ENCODE data around the gene C8B. TPM values are rescaled to one million over a fixed set of nuclear protein-coding genes. Genes with fewer than 3 reads are reported as not detected.

Gene C8B
- total and polyA plus RNA-seq, 9 of the 15 experiments (the other 6 are each of a cell fraction or from before 2014, with no cell fraction given) = not detected

- in situ Hi-C loops (cut with MboI) = no loop called here
- no peaks in the 10 kb centered on the region for H4K20me1 ChIP-seq (replicated peaks; ENCODE audit: control insufficient read depth, insufficient read depth, low read length)
- TF ChIP-seq ATF2 (CRISPR knock-in tag; IDR thresholded peaks at IDR 0.05) = no peak
- intact Hi-C loops (cut with micrococcal nuclease) = no loop called here
- FAIRE-seq = no peak
- H3K4me3 ChIP-seq = no peak overlapping the region
- no peak for ATAC-seq
- H3K9ac ChIP-seq (ENCODE audit: insufficient read depth in 1 of 2, low read depth in 2 of 2, low read length in 2 of 2) = no peak overlapping the region
- H3K4me2 ChIP-seq (ENCODE audit: insufficient read depth, low read length) = no peak overlapping the region
- WGBS (ENCODE audit: insufficient coverage, low coverage, missing lambda C conversion rate) = 8% methylated on average over 3 of the region's 3 CpGs
- no peaks in the 10 kb centered on the region for H3K36me3 ChIP-seq (ENCODE audit: control insufficient read depth, insufficient read depth, low read length)
- H2AFZ ChIP-seq (ENCODE audit: low read depth, low read length) = no peak overlapping the region
- DNase-seq (ENCODE audit: extremely low read depth in 1 of 4, low spot score in 3 of 4) = no peak
- no peaks in the 10 kb centered on the region for H3K4me1 ChIP-seq (replicated peaks in 1 of 2; ENCODE audit: control insufficient read depth in 2 of 2, insufficient read depth in 2 of 2, low read length in 2 of 2)
- H3K79me2 ChIP-seq (ENCODE audit: control insufficient read depth, insufficient read depth, low read length) = no peaks in the 10 kb centered on the region
- BruUV-seq (replicated peaks) = no TSS peak
- no peaks in the 10 kb centered on the region for H3K9me1 ChIP-seq (ENCODE audit: control insufficient read depth, insufficient read depth, low read length)
- POLR2A ChIA-PET = no interaction called here
- CTCF ChIA-PET (ENCODE audit: low intra/inter-chr PET ratio) = no interaction called here
- H3K27ac ChIP-seq (ENCODE audit: extremely low read depth, low read depth, low read length) = no peak overlapping the region
- H3K9me3 ChIP-seq (replicated peaks; ENCODE audit: control insufficient read depth, insufficient read depth, low read depth, low read length) = no peaks in the 10 kb centered on the region
- no peaks in the 10 kb centered on the region for H3K27me3 ChIP-seq (ENCODE audit: control insufficient read depth in 2 of 2, insufficient read depth in 2 of 2, low read length in 2 of 2)
Observed at GRCh38 chr1:56923201-56923600, 42.6 kb downstream of the C8B start.

GRCh38 chr1:56922507-56922906 lies 43.3 kb downstream of the C8B start:
- no peak for ATAC-seq
- ChIA-PET CTCF (ENCODE audit: low intra/inter-chr PET ratio) (no interaction called here), POLR2A (no interaction called here)
- no peaks in the 10 kb centered on the region for H3K27me3 ChIP-seq (ENCODE audit: control insufficient read depth in 2 of 2, insufficient read depth in 2 of 2, low read length in 2 of 2)
- no peak overlapping the region for H3K4me3 ChIP-seq
- no TSS peak for BruUV-seq (replicated peaks)
- no peak for FAIRE-seq
- no peak overlapping the region for H3K4me2 ChIP-seq (ENCODE audit: insufficient read depth, low read length)
- no peaks in the 10 kb centered on the region for H3K4me1 ChIP-seq (replicated peaks in 1 of 2; ENCODE audit: control insufficient read depth in 2 of 2, insufficient read depth in 2 of 2, low read length in 2 of 2)
- intact Hi-C loops (cut with micrococcal nuclease) = no loop called here
- no peak for DNase-seq (ENCODE audit: extremely low read depth in 1 of 4, low spot score in 3 of 4)
- no peaks in the 10 kb centered on the region for H4K20me1 ChIP-seq (replicated peaks; ENCODE audit: control insufficient read depth, insufficient read depth, low read length)
- H3K9ac ChIP-seq (ENCODE audit: insufficient read depth in 1 of 2, low read depth in 2 of 2, low read length in 2 of 2) = no peak overlapping the region
- H3K36me3 ChIP-seq (ENCODE audit: control insufficient read depth, insufficient read depth, low read length) = no peaks in the 10 kb centered on the region
- no peaks in the 10 kb centered on the region for H3K9me3 ChIP-seq (replicated peaks; ENCODE audit: control insufficient read depth, insufficient read depth, low read depth, low read length)
- 0% methylated on average over 1 of the region's 1 CpG for WGBS (ENCODE audit: insufficient coverage, low coverage, missing lambda C conversion rate)
- no peaks in the 10 kb centered on the region for H3K9me1 ChIP-seq (ENCODE audit: control insufficient read depth, insufficient read depth, low read length)
- H3K27ac ChIP-seq (ENCODE audit: extremely low read depth, low read depth, low read length) = no peak overlapping the region
- in situ Hi-C loops (cut with MboI) = no loop called here
- TF ChIP-seq POLR3A (IDR thresholded peaks at IDR 0.05; ENCODE audit: borderline replicate concordance, extremely low read depth, insufficient read depth, insufficient read length) = no peak
- no peak for TF ChIP-seq THRA (IDR thresholded peaks at IDR 0.05)
- TF ChIP-seq BRD4 (IDR thresholded peaks at IDR 0.05) = no peak
- TF ChIP-seq PYGO2 (tag; IDR thresholded peaks at IDR 0.05) = no peak
- no peak for TF ChIP-seq NR2C2 (CRISPR knock-in tag; IDR thresholded peaks at IDR 0.05)
- no peak for TF ChIP-seq NR2C2 (tag; IDR thresholded peaks at IDR 0.05)
- TF ChIP-seq HDAC6 (IDR thresholded peaks at IDR 0.05; ENCODE audit: low read depth, low read length) = no peak
- TF ChIP-seq RFX7 (CRISPR knock-in tag; IDR thresholded peaks at IDR 0.05) = no peak
- TF ChIP-seq MAFF (IDR thresholded peaks at IDR 0.05; ENCODE audit: low read length) = no peak
- no peaks in the 10 kb centered on the region for H3K79me2 ChIP-seq (ENCODE audit: control insufficient read depth, insufficient read depth, low read length)
- no peak overlapping the region for H2AFZ ChIP-seq (ENCODE audit: low read depth, low read length)
